GM10266 (cell line): Measurements from ENCODE around the gene IL6.
"Not testable (repeated sequence)": the region's sequence is repeated elsewhere in the genome, so short reads cannot be mapped to it uniquely, and the experiment has no call there.

Experiments
- DNase-seq: peaks from one replicate; pipeline ENCODE4 v3.0.0; 2012; ENCODE audit errors: extremely low spot score
- CTCF ChIP-seq: IDR thresholded peaks from 2 replicates; pipeline ENCODE4 v1.5.1; 2012; ENCODE audit warnings: mild to moderate bottlenecking, low read depth; ENCODE audit not compliant: control insufficient read depth, insufficient read depth; ENCODE audit errors: missing control alignments

The IL6 gene

GRCh38 chr7:22759721-22760120 is 32.7 kb downstream of the IL6 start:
- no peak for DNase-seq
- no peak for TF ChIP-seq CTCF

- DNase-seq, result no peak
- TF ChIP-seq CTCF, result no peak
Observed at GRCh38 chr7:22762866-22763265, 35.9 kb downstream of the IL6 start.

GRCh38 chr7:22765609-22766008 is 38.6 kb downstream of the IL6 start:
- no peak for DNase-seq
- no peak for TF ChIP-seq CTCF

- TF ChIP-seq CTCF, result no peak
Observed at GRCh38 chr7:22771194-22771871, 44.3 kb downstream of the IL6 start.

GRCh38 chr7:22771872-22772228 is 44.9 kb downstream of the IL6 start:
- no peak for TF ChIP-seq CTCF
- no peak for DNase-seq

More at GRCh38 chr7:22771194-22771871, 44.3 kb downstream of the IL6 start:
- DNase-seq, result no peak

GRCh38 chr7:22772885-22773284 is 45.9 kb downstream of the IL6 start:
- DNase-seq, result no peak
- TF ChIP-seq CTCF, result no peak

GRCh38 chr7:22776964-22777363 is 50.0 kb downstream of the IL6 start:
- TF ChIP-seq CTCF, result no peak
- no peak for DNase-seq

- not testable (repeated sequence) for DNase-seq
Observed at GRCh38 chr7:22779730-22780323, 52.8 kb downstream of the IL6 start.
